GM18499 (cell line): ENCODE data around the gene RNF182.
"Not testable (repeated sequence)": the region's sequence is repeated elsewhere in the genome, so short reads cannot be mapped to it uniquely, and the experiment has no call there.

Source experiments
- ATAC-seq: cut with Tn5 transposase; IDR thresholded peaks from one replicate; pipeline ENCODE4 v1.9.1; 2021; ENCODE audit warnings: moderate number of reproducible peaks; ENCODE audit not compliant: insufficient read depth, unreplicated experiment

RNF182 gene

DNA sequence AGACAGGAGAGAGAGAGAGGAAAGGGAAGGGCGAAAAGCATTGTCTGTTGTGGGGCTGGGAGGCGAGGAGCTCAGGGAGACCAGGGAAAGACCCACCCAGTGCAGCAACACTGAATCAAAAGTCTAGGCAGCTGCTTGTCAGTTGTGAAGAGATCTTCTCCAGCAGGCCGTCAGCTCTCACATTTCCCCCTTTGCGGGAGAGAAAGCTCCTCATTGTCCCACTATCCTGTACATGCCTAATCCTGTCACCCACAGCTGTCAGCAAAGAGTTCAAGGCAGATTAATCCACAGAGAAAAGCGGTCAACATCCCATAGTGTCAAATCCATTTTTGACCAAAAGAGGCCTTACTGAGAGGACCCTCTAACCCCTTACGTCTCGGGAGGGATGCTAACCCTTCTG lies 27.3 kb downstream of the RNF182 start:
- ATAC-seq: no peak

DNA sequence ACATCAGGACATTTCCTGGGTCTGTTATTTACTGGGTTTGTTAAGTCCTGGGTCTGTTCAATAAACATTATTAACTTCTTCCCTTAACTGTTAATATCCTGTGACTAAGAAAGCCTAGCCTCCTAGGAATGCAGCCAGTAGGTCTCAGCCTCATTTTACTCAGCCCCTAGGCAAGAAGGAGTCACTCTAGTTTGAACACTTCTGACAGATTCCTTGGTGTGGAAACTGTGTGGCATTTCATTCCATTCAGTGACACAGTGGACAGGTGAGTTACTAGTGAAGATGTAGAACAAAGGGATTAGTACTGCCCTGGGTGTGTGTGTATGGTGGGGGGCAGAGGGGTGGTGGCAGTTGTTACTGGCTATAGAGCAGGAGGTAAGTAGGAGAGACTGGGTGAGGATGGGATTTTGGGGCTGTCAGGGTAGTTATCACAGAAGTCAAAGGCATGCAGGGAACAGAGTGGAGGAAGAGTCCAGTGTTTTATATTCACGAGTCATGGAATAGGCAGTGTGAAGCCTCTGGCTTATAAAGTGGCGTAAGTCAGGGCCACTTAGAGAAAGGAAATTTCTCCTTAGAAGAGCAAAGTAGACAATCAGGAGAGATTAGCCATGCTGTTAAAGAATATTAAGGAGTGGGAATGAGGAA lies 28.4 kb downstream of the RNF182 start:
- no peak for ATAC-seq

DNA sequence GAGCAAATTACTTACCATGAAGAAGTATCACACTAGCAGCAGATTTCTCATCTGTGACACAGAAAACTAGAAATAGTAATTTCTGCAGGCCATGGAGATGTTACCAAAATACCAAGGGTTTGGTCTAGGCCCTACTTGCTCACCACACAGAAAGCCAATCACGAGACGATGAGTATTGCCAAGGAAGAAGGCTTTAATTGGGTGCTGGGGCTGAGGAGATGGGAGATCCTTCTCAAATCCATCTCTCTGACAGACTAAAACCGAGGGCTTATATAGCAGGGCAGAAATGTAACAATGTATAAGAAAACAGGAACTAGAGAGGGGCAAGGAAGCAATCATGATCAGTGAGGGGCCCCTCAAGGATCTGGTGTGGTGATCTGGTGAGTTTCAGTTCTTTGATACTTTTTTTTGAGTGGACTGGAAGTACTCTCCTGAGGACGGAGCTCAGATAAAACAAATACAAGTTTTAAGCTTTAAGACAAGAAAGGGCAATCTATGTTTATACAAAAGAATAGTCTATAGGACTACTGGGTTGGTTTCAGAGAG lies 40.9 kb downstream of the RNF182 start:
- no peak for ATAC-seq

DNA sequence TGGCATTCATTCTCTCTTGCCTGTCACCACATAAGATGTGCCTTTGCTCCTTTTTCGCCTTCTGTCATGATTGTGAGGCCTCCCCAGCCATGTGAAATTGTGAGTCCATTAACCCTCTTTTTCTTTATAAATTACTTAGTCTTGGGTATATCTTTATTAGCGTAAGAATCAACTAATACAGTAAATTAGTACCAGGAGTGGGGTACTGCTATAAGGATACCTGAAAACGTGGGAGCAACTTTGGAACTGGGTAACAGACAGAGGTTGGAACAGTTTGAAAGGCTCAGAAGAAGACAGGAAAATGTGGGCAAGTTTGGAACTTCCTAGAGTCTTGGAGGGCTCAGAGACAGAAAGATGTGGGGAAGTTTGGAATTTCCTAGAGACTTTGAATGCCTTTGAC lies 46.6 kb downstream of the RNF182 start:
- ATAC-seq: no peak

DNA sequence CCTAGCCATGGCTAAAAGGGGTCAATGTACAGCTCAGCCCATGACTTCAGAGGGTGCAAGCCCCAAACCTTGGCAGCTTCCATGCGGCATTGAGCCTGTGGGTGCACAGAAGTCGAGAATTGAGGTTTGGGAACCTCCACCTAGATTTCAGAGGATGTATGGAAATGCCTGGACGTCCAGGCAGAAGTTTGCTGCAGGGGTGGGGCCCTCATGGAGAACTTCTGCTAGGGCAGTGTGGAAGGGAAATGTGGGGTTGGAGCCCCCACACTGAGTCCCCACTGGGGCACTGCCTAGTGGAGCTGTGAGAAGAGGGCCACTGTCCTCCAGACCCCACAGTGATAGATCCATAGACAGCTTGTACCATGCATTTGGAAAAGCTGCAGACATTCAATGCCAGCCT lies 47.9 kb downstream of the RNF182 start:
- not testable (repeated sequence) for ATAC-seq

DNA sequence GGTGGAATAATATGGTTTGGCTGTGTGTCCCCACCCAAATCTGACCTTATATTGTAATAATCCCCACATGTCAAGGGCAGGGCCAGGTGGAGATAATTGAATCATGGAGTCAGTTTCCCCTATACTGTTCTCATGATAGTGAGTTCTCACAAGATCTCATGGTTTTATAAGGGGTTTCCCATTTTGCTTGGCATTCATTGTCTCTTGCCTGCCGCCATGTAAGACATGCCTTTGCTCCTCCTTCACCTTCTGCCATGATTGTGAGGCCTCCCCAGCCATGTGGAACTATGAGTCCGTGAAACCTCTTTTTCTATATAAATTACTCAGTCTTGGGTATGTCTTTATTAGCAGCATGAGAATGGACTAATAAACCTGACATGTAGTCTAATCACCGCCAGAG lies 48.7 kb downstream of the RNF182 start:
- not testable (repeated sequence) for ATAC-seq

DNA sequence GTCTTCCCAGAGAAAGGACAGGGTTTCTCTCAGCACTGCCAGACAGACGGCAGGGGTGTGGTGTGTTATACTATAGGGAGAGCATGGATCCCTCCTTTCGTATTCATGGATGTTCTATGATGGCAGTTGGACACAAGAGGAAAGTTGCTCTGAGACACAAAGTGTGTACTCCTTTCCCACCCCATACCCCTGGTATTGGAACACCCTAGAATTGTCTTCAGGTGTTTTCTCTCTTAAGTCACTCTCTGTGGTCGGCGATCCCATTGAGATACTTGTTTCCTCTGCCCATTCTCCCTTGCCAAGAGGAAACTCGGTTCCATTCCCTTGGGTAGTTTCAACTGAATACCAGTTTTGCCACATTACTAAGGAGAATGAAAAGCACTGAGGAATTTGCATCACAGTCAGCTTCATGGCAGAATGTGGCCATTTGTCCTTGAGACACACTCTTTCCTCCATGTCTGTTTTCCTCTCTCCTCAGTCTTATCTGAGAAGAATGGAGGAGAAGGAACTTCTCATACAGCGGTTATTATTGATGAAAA lies 53.4 kb downstream of the RNF182 start:
- ATAC-seq: no peak

DNA sequence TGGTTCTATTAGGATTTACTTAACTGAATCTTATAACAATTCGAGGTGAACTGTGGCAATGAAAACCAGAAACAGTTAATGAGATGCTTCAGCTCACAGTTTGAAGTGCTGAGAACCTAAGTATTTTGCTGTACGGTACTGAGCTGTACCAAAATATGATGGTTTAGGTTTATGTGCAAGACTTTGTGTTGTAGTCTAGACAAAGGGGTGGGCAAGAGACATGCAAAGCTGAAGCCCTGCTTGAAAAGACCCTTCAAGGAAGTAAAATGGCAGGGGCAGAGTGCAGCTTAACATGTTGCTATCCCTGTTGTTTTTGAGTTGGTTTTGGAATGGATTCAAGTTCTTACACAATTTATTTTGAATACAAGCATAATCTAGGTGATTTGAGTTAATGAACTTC lies 54.0 kb downstream of the RNF182 start:
- no peak for ATAC-seq

DNA sequence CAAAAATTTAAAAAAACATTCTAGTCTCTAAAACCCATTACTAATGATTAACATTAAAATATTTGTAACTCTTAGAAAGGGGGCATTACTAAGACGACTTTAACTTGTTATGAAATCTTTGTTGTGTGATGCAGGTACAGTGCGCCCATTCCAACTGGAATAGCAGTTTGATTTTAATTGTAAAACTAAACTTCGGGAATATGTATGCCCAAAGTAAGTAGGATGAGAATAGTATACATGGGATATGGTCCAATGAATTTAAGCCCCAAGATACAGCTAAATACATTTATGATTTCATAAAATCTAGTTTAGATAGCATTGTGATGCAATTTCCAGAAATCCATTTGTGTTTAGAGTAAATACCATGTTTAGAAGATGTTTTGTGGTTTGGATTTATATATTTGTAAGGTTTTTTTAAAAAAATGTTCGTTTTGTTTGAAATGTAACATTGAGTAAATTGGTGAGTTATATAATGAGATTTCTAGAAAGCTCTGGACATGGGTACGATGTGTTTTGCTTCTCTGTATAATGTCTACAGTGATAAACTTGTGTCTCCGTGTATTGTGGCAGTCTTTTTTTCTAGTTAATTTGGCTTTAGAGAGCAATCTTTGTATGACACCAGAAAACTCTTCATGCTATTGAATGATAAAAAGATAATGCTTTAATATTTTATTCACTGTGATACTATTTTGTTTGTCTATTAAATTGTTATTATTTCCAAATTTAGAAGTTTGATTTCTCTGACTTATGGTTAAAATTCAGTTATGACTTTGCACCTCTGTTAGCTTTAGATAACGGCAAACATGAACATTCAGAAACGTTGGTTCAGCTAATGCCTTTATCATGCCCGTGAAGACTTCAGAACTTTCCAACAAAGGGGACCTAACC lies 54.8 kb downstream of the RNF182 start:
- ATAC-seq: no peak

DNA sequence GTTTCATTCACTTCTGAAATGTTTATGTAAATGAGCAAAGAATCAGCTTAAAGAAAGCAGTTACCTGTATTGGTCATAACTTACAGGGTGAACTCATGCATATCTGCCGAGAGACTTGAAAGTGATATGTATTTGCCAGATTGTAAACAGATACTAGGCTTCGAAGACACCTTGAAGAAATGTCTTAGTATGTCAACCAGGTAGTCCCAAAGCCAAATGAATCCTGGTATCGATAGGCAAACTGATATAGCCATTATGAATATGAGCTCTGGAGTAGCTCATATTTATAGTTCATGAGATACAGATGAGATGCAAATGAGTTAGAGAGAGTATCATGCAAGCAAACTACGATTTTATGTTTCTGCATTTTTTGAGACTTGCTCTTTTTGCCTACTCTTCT lies 55.8 kb downstream of the RNF182 start:
- ATAC-seq: no peak

DNA sequence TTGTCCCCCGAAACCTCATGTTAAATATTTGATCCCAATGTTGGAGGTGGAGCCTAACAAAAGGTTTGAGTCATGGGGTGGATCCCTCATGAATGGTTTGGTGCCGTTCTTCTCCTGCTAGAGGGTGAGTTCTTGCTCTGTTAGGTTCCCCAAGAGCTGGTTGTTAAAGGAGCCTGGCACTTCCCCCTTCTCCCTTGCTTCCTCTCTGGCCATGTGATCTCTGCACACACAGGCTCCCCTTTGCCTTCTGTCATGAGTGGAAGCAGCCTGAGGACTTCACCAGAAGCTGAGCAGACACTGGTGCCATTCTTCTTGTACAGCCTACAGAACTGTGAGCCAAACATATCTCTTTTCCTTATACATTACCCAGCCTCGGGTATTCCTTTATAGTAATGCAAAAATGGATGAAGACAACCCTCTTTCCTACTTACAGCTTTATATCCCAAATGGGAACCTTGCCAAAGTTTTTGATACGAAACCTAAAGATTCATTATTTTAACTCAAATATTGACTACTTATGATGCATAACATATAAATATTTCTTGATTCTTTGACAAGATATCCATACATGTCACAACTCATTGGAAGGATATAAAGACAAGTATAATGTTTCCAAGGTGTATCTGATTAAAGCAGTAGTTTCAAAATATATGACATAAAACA lies 61.0 kb downstream of the RNF182 start:
- ATAC-seq: no peak

DNA sequence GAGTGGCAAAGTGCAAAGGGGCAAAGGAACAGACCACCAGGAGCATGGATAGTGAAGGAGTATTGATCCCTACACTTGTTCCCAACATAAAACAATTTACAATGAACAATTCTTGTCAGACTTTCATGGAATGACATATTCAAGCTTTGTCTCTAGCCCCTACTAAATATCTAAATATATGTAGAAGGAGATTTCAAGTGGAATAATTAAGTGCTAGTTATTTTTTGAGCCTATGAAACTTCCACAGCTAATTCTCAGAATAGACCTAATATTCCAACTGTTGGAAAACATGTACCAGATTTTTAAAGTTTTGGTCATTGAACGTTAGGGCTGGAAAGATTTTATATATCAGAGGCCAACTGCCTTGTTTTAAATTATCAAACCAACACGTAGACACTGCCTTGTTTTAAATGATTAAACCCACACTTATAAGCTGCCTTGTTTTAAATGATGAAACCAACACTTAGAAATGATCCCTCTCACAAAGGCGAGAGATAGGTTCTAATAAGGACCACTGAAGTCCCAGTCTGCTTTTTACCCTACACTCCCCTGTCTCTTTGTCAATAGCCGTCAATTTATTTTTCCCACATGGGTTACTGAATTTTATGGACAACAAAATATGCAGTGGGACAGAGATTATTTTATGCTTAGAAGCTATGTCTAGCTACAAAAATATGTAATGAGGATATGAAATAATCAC lies 62.1 kb downstream of the RNF182 start:
- ATAC-seq: no peak

DNA sequence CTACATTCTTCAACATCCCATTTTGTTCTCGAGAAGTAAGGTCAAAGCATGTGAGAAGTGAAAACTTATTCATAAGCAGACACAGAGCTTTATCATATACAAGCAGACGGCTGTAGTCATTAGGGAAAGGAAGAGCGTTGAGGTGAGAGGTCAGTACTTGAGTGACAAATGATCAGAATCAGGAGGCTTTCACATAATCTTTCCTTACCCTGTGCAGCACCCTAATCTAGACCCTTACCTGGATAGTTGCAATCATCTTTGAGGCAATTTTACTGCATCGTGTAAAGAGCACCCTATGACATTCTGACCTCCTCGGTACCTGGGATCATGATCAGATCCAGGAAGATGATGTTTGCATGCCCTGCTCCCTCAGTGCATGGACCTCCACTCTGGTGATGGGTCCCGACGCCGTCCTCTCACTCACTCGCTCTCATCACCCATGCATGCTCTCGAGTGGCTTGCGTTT lies 62.7 kb downstream of the RNF182 start:
- no peak for ATAC-seq

DNA sequence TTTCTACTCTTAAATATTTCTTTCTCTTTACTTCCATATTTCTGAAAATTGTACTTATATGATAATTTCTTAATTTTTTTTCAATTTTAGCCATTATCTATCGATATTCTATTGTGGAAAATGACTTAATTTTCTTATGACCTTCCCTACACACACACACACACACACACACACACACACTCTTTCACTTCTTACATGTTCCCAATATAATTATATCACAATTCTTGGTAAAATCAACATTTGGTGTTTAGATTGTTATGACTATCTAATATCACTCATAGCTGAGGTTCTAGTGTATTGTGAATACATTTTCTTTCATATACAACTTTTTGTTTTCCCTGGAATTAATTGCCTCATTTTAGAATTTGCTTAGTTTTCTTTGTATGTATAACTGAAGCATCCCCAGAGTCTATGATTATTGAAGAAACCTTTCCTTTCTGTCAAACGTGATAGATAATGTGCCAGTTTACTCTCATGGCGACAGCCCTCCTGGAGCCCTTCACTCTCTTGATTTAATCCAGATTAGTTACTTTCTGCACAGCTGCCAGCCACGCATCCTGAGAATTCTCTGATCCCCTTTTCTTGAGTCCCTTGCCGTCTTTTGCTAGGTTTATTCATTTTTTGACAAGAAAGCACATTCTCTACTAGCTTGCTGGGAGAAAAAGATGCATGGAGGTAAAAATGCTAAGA lies 63.4 kb downstream of the RNF182 start:
- ATAC-seq: no peak

DNA sequence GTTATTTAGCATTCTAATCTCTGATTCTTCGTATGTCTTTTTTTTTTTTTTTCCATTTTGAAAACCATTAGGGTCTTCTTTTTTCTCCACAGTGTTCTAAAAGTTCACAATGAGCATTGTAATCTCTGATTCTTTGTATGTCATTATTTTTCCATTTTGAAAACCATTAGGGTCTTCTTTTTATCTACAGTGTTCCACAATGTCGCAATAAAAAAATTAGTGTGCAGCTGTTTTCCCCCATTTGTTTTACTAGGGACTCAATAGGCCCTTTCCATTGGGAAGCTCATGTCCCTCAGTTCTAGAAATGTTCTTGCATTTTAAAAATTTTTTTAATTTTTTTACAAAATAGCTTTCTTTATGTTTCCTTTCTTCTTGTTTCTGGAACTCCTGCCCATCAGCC lies 64.2 kb downstream of the RNF182 start:
- ATAC-seq: no peak

DNA sequence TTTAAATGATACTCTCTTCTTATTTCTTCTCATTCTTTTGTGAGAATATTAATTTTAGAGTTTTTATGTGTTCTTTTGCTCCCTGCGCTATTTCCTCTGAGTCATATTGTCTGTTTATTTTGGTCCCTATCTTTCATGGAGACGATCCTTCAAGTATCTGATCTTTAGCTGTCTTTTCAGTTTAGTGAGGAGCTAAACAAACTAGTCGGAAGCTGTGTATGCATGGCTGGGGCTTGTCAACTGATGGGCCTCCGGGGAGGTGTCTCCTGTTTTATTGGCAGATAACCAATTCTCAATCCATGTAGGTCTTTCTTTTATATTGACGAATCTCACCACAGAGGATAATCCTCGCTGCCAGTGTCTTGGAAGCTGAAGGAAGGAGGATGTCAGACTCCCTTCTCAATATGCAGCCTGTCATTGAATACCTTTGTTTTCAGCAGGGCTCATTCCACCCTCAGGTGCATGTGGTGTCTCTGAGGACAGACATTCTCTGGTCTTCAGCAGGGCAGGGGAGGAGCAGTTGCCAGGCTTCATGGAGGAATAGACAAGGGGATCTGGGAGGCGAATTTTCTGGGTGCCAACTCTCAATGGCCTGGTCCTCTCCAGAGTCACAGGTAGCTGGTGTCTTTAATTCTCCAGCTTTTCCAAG lies 64.9 kb downstream of the RNF182 start:
- no peak for ATAC-seq

DNA sequence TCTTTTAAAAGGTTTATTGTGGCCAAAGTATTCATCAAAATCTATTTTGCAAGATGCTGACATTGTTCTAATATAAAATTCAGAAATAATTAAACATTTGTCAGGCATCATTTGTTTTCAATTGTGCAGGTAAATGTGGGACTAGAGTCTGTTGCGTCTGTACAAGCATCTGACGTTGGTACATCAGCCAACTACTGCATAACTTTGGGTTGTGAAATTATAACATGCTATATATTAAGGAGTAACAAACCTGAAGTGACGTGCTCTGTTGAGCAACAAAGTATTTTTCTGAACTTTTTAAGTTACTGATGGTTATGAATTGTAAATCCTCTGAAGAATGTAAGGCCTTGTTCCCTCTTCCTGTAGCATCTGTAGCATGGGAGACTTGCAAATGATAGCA lies 66.0 kb downstream of the RNF182 start:
- ATAC-seq: no peak

DNA sequence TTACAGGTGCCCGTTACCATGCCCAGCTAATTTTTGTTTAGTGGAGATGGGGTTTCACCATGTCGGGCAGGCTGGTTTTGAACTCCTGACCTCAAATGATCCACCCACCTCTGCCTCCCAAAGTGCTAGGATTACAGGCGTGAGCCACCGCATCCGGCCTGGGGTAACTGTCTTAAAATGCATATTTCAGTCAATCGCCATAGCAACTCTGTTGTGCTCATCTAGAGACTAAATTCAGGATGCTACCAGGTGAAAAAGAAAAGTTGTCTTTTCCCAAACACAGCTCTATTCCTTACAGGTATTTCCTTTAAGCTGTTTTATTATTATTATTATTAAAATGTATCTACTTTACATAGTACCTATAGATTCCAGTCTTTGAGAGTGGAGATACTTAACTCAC lies 66.6 kb downstream of the RNF182 start:
- ATAC-seq: no peak

DNA sequence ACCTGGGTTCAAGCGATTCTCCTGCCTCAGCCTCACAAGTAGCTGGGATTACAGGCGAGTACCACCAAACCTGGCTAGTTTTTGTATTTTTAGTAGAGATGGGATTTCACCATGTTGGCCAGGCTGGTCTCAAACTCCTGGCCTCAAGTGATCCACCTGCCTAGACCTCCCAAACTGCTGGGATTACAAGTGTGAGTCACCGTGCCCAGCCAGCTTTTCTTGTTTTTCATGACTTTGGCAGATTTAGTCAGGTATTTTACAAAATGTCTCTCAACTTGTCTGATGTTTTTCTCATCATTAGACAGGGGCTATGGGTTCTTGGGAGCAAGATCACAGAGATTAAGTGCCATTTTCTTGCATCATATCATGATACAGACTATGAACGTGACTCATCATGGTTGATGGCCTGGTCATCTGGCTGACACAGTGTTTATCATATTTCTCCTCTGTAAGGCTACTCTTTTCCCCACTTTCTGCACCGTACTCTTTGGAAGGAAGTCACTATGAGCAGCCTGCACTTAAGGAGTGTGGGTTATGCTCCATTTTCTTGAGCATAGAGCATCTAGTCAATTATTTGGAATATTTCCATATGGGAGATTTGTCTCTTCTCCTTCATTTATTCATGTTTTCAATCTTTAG lies 67.8 kb downstream of the RNF182 start:
- ATAC-seq: no peak
